GM21381 (cell line): ENCODE data around the gene PAQR5.

Source experiments
- ATAC-seq: cut with Tn5 transposase; IDR thresholded peaks from one replicate; pipeline ENCODE4 v1.9.1; 2021; ENCODE audit warnings: mild to moderate bottlenecking, moderate library complexity; ENCODE audit not compliant: unreplicated experiment

The PAQR5 gene

GRCh38 chr15:69389426-69389825 is 90.7 kb downstream of the PAQR5 start:
- ATAC-seq = no peak

- ATAC-seq = no peak
Measured at GRCh38 chr15:69390575-69390974, 91.9 kb downstream of the PAQR5 start.

GRCh38 chr15:69391046-69391757 is 92.5 kb downstream of the PAQR5 start:
- no peak for ATAC-seq

- ATAC-seq = no peak
Measured at GRCh38 chr15:69392352-69392751, 93.6 kb downstream of the PAQR5 start.

GRCh38 chr15:69393831-69394491 is 95.2 kb downstream of the PAQR5 start:
- no peak for ATAC-seq

- ATAC-seq = no peak
Measured at GRCh38 chr15:69394556-69395282, 96.0 kb downstream of the PAQR5 start.

GRCh38 chr15:69395460-69395859 is 96.7 kb downstream of the PAQR5 start:
- ATAC-seq = no peak

GRCh38 chr15:69395991-69396390 is 97.3 kb downstream of the PAQR5 start:
- ATAC-seq = no peak

GRCh38 chr15:69398491-69398891 is 99.8 kb downstream of the PAQR5 start:
- no peak for ATAC-seq

- ATAC-seq = no peak
Measured at GRCh38 chr15:69400850-69401249, 102.1 kb downstream of the PAQR5 start.

GRCh38 chr15:69402816-69403215 is 104.1 kb downstream of the PAQR5 start:
- ATAC-seq = no peak

GRCh38 chr15:69403594-69403993 is 104.9 kb downstream of the PAQR5 start:
- no peak for ATAC-seq

- ATAC-seq = no peak
Measured at GRCh38 chr15:69405110-69405509, 106.4 kb downstream of the PAQR5 start.

GRCh38 chr15:69407719-69408400 is 109.1 kb downstream of the PAQR5 start:
- no peak for ATAC-seq

- no peak for ATAC-seq
Measured at GRCh38 chr15:69408841-69409240, 110.1 kb downstream of the PAQR5 start.

- no peak for ATAC-seq
Measured at GRCh38 chr15:69410248-69410874, 111.6 kb downstream of the PAQR5 start.

GRCh38 chr15:69412274-69412673 is 113.6 kb downstream of the PAQR5 start:
- ATAC-seq = no peak

GRCh38 chr15:69412701-69413100 is 114.0 kb downstream of the PAQR5 start:
- no peak for ATAC-seq

- peak; percentile 97 for ATAC-seq
Measured at GRCh38 chr15:69413822-69414700, 115.3 kb downstream of the PAQR5 start, which contains the start of gene KIF23. Gene KIF23, plus strand, starts transcription at chr15:69414349. Its CDS starts 117 bp downstream, at chr15:69414466.

- peak; percentile 30 for ATAC-seq
Measured at GRCh38 chr15:69414701-69415167, 116.0 kb downstream of the PAQR5 start.
